Measurements from ENCODE around the gene DYNC1H1. TPM values are rescaled to one million over a fixed set of nuclear protein-coding genes. Genes with fewer than 3 reads are reported as not detected.

DYNC1H1 gene
- total RNA-seq, 1 experiment from 2014 or later = 361 TPM

DNA sequence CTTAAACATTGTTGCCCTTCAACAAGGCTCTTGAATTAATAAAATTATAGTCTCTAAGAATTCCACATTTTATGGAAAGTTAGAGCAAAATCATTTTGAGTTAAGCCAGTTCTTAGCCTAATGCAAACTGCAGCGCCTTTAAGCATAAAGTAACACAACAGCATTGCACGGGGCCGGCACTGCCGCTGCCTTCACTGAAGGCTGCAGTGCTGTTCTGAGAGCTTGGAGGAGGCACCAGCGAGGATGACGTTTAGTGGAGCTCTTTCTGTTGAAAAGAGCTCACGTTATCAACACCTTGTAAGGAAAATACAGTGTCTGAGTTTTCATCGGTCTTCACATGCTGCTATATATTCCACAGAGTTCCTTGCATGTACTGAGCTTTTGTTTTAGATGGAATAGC, 38.3 kb upstream of the DYNC1H1 start:
- Histone ChIP-seq H3K27ac (ENCODE audit: low read depth, low read length) (no peak overlapping the region), H3K4me3 (replicated peaks in 1 of 2; ENCODE audit: low read depth in 1 of 2, low read length in 2 of 2) (no peak overlapping the region), H3K9me3 (ENCODE audit: control insufficient read depth in 1 of 2, insufficient read depth in 1 of 2, low read depth in 1 of 2, low read length in 2 of 2) (no peaks in the 10 kb centered on the region), H3K79me2 (ENCODE audit: insufficient read depth, low read length) (no peaks in the 10 kb centered on the region), H3K4me1 (ENCODE audit: control insufficient read depth in 1 of 2, insufficient read depth in 2 of 2, low read length in 2 of 2) (no peaks in the 10 kb centered on the region), H2AFZ (ENCODE audit: low read depth, low read length, poor library complexity, severe bottlenecking) (no peak overlapping the region), H3K9ac (ENCODE audit: low read length) (no peak overlapping the region), H4K20me1 (ENCODE audit: insufficient read depth) (no peaks in the 10 kb centered on the region), H3K9me2 (ENCODE audit: insufficient read depth) (no peaks in the 10 kb centered on the region), H3K4me2 (ENCODE audit: low read length) (no peak overlapping the region), H3K36me3 (ENCODE audit: control insufficient read depth in 1 of 2, insufficient read depth in 2 of 2, low read length in 2 of 2) (no peaks in the 10 kb centered on the region; a peak in 1 of 4 replicates), H3K27me3 (ENCODE audit: insufficient read depth, low read length) (no peaks in the 10 kb centered on the region)
- ChIA-PET POLR2A (no interaction called here), CTCF (no interaction called here), RAD21 (ENCODE audit: low non-redundant PET in 1 of 2, low total read pairs in 2 of 2, uncharacterized antibody in 2 of 2, unreplicated experiment in 2 of 2) (no interaction called here)
- intact Hi-C loops (cut with micrococcal nuclease) = no loop called here
- no peak for DNase-seq (ENCODE audit: low read depth, low spot score)
- TF ChIP-seq YY1 (IDR thresholded peaks at IDR 0.05; ENCODE audit: extremely low read depth, insufficient replicate concordance, low read depth, low read length) (no peak), ELF1 (IDR thresholded peaks at IDR 0.05; ENCODE audit: borderline replicate concordance, low read depth) (no peak)
- ATAC-seq = no peak
- no TSS peak for BruUV-seq (replicated peaks)

DNA sequence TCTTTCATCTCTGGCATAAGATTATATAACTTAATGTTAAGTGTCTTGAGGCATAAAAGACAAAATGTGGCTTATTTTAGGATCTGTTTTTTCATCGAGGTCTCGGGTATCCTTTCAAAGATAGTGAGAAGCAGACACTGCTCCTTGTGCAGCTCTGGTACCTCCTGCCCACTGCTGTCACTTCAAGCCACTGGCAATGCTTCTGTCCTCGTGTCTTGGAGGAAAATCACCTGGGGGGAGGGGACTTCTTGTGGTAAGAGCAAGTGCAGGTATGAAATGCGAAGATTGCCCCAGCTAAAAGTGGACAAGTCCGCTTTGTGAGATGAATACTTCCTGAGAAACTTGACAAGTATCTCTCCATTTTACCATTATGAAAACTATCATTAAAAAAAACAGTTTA, 37.8 kb upstream of the DYNC1H1 start:
- H3K4me3 ChIP-seq (replicated peaks in 1 of 2; ENCODE audit: low read depth in 1 of 2, low read length in 2 of 2) = no peak overlapping the region
- H3K27ac ChIP-seq (ENCODE audit: low read depth, low read length) = no peak overlapping the region
- no peaks in the 10 kb centered on the region for H3K27me3 ChIP-seq (ENCODE audit: insufficient read depth, low read length)
- ChIA-PET RAD21 (ENCODE audit: low non-redundant PET in 1 of 2, low total read pairs in 2 of 2, uncharacterized antibody in 2 of 2, unreplicated experiment in 2 of 2) (no interaction called here), POLR2A (no interaction called here), CTCF (no interaction called here)
- no peak for DNase-seq (ENCODE audit: low read depth, low spot score)
- no peaks in the 10 kb centered on the region; a peak in 1 of 4 replicates for H3K36me3 ChIP-seq (ENCODE audit: control insufficient read depth in 1 of 2, insufficient read depth in 2 of 2, low read length in 2 of 2)
- no peaks in the 10 kb centered on the region for H3K4me1 ChIP-seq (ENCODE audit: control insufficient read depth in 1 of 2, insufficient read depth in 2 of 2, low read length in 2 of 2)
- intact Hi-C loops (cut with micrococcal nuclease) = no loop called here
- H3K9me3 ChIP-seq (ENCODE audit: control insufficient read depth in 1 of 2, insufficient read depth in 1 of 2, low read depth in 1 of 2, low read length in 2 of 2) = no peaks in the 10 kb centered on the region
- H3K9me2 ChIP-seq (ENCODE audit: insufficient read depth) = no peaks in the 10 kb centered on the region
- no peak overlapping the region for H3K9ac ChIP-seq (ENCODE audit: low read length)
- BruUV-seq (replicated peaks) = no TSS peak
- ATAC-seq = no peak
- no peaks in the 10 kb centered on the region for H4K20me1 ChIP-seq (ENCODE audit: insufficient read depth)
- no peak overlapping the region for H3K4me2 ChIP-seq (ENCODE audit: low read length)
- TF ChIP-seq FOSL1 (IDR thresholded peaks at IDR 0.05; ENCODE audit: low read depth) (no peak), POLR2AphosphoS5 (IDR thresholded peaks at IDR 0.05; ENCODE audit: low read depth, low read length) (no peak), CEBPB (IDR thresholded peaks at IDR 0.05; ENCODE audit: low read depth) (no peak), TCF7L2 (IDR thresholded peaks at IDR 0.05; ENCODE audit: borderline replicate concordance, extremely low read depth, insufficient read depth, insufficient read length) (no peak), EGR1 (IDR thresholded peaks at IDR 0.05; ENCODE audit: low read depth) (no peak), EZH2 (IDR thresholded peaks at IDR 0.05) (no peak), RAD21 (IDR thresholded peaks at IDR 0.05; ENCODE audit: low read depth) (no peak)
- TF ChIP-seq, protein P1, sequence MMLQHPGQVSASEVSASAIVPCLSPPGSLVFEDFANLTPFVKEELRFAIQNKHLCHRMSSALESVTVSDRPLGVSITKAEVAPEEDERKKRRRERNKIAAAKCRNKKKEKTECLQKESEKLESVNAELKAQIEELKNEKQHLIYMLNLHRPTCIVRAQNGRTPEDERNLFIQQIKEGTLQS (IDR thresholded peaks at IDR 0.05) = no peak
- H2AFZ ChIP-seq (ENCODE audit: low read depth, low read length, poor library complexity, severe bottlenecking) = no peak overlapping the region
- no peaks in the 10 kb centered on the region for H3K79me2 ChIP-seq (ENCODE audit: insufficient read depth, low read length)

All from HCT116 (cell line).